IPS-11a (cell line): ENCODE results near the gene CCDC28A.
"Not testable (repeated sequence)": the region's sequence is repeated elsewhere in the genome, so short reads cannot be mapped to it uniquely, and the experiment has no call there.

ENCODE experiments used
- H3K4me3 ChIP-seq: one replicate; pipeline ENCODE4 v1.5.1; 2013; ENCODE audit warnings: low read depth, low read length, control low read depth

Gene CCDC28A

GRCh38 chr6:138773177-138774091 is at the start of gene CCDC28A:
CCDC28A (plus strand) TSS chr6:138773769; CDS start chr6:138776121, 2,352 bp downstream.
- H3K4me3 ChIP-seq, result peak within 1 kb of the TSS; percentile 70

DNA sequence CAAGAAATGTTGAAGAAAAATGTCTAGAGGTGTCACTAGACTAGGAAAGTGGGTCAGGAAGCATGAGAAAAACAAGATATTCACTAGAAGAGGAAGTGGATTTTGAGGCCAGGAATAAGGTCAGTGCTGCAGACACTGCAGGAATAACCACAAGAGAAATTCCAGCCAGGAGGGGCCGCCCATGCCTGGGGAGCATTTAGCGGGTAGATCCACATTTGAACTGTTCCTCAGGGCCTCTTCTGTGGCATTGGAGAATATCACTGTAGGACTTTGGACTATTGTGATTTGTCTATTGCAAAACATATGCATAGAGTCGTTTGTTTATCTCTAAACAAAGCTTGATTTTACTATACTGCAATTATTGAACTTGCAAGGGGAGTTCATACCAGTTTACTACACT is 49.6 kb upstream of the CCDC28A start:
- no peak overlapping the region for H3K4me3 ChIP-seq

DNA sequence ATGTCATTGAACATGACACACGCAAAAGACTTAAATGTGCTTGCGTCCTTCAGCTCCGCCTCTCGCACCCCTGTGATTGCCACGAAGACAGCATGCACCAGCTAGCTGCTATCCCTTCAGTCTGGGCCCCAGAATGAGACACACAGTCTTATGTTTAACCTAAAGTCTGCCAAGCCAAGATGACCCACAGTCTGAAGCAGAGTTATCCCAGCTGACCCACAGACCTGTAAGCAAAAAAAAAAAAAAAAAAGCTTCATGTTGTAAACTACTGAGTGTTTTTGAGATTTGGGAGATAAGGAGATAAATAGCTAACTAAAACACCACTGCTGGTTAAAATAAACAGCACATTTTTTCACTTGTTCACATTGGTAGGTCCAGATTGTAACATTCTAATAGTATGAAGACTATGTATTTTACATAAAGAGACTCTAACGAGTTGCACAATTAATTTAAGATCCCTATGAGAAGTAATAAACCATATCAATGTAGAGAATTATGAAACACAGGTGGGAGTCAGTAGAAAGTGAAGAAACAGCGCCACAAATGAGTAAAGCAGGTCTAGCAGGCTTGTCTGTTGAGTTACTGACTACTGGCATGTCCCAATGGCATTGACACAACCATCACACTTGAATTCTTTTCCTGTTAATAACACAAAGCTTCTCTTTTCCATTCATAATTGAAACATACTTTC is 47.4 kb upstream of the CCDC28A start:
- no peak overlapping the region for H3K4me3 ChIP-seq

DNA sequence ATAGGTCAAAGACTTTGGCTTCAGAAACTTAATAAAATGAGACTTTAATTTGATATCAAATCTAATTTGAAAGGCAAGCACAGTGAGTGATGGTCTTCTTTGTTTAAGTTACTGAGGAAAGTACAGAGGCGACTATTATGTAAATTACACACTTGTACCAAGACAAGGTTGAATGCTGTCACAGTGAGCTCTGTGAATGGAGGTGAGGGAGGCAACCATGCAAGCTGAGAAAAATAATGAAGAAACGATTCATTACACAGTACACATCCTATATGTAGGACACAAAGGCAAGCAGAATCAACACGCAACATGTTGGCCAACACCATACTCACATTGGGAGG is 46.8 kb upstream of the CCDC28A start:
- H3K4me3 ChIP-seq, result no peak overlapping the region

DNA sequence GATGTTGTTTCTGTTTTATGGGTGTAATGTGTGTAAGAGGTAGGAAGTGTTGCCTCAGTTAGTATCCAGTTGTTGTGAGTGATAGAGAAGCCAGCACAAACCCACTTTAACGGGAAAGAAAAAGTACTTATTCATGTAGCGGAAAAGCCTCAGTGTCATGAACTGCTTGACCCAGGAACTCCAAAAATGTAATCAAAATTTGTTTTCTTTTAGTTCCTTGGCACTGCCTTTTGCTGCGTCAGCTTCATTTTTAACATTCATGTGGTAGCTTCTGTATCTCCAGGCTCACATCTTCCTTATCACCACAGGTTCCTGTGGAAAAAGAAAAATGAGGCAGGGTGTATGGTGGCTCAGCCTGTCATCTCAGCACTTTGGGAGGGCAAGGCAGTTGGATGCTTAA is 46.4 kb upstream of the CCDC28A start:
- no peak overlapping the region for H3K4me3 ChIP-seq

DNA sequence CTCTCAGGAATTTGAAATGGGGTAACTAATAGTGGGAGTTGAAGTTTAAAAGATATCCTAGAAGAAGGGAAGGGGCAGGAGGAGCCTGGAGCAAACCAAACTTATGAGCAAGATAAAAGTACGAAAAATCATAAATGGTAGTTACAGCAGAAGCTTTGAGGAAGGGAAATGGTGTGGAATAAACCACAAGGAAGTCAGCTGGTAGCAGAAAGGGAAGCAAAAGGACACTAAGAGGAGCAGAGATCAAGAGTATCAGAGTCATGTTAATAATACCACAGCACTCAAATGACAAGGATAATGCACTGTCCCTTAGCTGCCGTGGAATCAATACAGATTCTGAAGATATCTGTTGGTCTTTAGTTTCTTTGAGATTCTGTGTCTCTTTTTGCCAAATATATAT is 44.9 kb upstream of the CCDC28A start:
- H3K4me3 ChIP-seq, result no peak overlapping the region

- H3K4me3 ChIP-seq, result not testable (repeated sequence)
Observed at GRCh38 chr6:138730037-138730436, 43.5 kb upstream of the CCDC28A start.

DNA sequence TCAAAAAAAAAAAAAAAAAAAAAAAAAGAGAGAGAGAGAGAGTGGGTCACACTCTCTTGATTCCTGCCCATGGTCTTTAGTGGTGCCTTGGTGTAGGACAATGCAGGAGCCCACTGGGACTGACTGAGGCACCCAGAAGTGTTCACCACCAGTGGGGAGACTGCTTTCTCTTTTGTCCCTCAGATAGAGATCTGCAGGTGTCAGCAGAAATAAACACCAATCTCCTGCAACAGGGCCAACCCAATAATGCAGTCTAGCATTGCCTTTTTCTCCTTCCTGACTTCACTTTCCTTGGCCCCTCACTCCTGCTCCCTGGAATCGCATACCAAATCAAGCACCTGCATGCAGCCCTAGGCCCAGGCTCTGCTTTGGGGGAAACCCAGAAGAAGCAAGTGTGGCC is 39.0 kb upstream of the CCDC28A start:
- no peak overlapping the region for H3K4me3 ChIP-seq

- no peak overlapping the region for H3K4me3 ChIP-seq
Observed at GRCh38 chr6:138736640-138737039, 36.9 kb upstream of the CCDC28A start.

- H3K4me3 ChIP-seq, result no peak overlapping the region
Observed at GRCh38 chr6:138752017-138752416, 21.6 kb upstream of the CCDC28A start.

GRCh38 chr6:138757136-138757535 is 16.4 kb upstream of the CCDC28A start:
- no peak overlapping the region for H3K4me3 ChIP-seq

- no peak overlapping the region for H3K4me3 ChIP-seq
Observed at GRCh38 chr6:138765896-138766655, 7.5 kb upstream of the CCDC28A start.

DNA sequence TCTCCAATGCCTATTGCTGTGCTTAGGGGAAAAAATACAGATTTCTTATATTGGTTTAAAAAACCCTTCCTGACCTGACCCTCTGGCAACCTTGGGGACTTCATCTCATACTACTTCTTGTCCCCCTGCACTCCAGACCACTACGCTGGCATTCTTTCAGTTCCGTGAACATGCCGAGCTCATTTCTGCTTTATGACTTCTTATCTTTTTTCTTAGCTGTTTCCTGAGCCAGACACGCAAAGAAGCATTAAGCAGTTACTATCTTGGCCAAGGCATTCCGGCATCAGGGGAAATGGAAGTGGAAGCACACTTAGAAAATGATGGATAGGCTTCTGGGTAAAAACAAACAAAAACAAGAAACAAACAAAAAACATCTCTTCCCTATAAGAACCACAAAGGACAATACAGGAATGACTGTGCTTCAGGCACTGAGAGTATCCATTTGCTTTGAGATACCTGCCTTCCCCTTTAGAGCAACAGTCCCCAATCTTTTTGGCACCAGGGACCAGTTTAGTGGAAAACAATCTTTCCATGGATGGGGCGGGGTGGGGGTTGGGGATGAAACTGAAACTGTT is 4.4 kb upstream of the CCDC28A start:
- H3K4me3 ChIP-seq, result no peak overlapping the region

DNA sequence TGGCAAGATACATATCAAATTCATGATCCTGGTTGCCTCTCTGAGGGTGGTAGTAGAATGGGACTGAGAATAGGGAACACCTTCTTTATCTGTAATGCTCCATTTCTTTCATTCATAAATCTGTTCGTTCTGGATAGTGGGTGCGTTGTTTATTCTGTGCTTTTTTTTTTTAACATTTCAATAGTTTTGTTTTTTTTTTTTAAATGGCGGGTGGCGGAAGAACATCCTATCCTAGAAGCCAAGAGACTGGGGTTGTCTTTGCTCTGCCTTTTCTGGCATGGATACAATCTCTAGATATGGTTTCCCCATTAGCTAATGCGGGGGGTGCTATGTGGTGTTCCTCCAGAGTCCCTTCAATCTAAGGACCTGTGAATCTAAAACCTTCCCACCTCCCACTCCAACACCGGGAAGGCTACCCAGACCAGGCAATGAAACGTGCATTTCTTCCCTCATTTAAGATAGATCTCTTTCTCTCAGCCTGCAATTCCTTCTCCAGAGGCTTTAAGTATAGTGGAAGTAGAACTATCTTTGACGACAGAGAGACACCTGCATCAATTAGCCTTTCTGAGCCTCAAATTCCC is 883 bp upstream of the CCDC28A start:
- peak overlapping the region; percentile 70 for H3K4me3 ChIP-seq

DNA sequence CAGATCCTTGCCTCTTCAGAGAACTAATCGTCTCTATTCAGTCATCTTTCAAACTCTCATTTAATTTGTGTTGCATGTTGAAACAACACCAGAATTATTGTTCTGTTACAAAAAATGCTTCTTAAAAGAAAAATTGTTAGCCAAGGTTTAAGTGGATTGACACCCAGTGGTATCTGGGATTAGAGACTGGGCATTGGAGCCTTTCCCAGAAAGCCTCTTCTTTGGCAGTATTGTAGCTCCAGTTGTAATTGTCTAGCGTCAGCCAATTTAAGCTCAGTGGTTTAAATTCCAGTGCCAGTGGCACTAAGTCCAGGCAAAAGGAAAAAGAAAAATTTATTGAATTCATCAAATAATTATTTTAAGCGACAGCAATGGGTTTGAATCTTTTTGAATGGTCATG is 801 bp downstream of the CCDC28A start:
- peak overlapping the region; percentile 70 for H3K4me3 ChIP-seq

DNA sequence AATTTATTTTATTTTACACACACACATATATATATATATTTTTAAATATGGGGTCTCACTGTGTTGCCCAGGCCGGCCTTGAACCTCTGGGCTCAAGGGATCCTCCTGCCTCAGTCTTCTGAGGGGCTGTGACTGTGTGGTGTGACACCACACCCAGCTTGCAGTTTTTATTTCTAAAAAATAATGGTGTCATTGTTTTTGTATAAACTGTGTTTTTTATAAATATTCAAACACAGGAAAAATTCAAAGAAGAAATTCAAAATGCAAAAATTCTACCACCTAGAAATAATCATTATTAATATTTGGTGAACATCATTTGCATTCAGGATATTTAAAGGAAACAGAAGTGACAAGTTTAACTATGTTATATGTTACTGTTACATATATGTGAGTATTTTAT is 3.1 kb downstream of the CCDC28A start:
- H3K4me3 ChIP-seq, result no peak overlapping the region

- H3K4me3 ChIP-seq, result no peak overlapping the region
Observed at GRCh38 chr6:138778331-138778730, 4.8 kb downstream of the CCDC28A start.

DNA sequence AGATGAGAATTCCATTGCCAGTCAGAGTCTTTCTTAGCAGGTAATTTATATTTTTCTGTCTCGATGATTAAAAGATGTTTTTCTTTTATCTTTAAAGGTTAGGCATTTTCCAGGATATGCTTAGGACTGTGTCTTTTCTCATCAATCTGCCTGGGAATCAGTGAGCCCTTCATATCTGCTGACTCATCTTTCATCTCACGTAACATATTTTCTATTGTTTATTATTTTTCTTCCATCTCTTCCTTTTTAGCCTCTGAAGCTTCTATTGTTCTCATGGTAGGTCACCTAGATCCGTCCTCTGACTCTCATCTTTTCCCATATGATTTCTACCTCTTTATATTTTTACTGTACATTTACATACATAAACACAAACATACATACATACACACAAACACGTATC is 8.7 kb downstream of the CCDC28A start:
- no peak overlapping the region for H3K4me3 ChIP-seq

GRCh38 chr6:138785079-138785478 is 11.5 kb downstream of the CCDC28A start:
- H3K4me3 ChIP-seq, result no peak overlapping the region

GRCh38 chr6:138785980-138786379 is 12.4 kb downstream of the CCDC28A start:
- no peak overlapping the region for H3K4me3 ChIP-seq

GRCh38 chr6:138787138-138787537 is 13.6 kb downstream of the CCDC28A start:
- H3K4me3 ChIP-seq, result no peak overlapping the region
